Stimulated activated CD4-positive, alpha-beta T cell treated with anti-CD3 and anti-CD28 coated beads, Interleukin-2, amount 100 ng/mL, for 24 hours (primary cell): Measurements from ENCODE around the gene TRAPPC8.
A peak's percentile ranks its signal among the peaks of the same experiment; 100 is the strongest.
"Not testable (repeated sequence)": the region's sequence is repeated elsewhere in the genome, so short reads cannot be mapped to it uniquely, and the experiment has no call there.

Experiments used
- DNase-seq, 2 donors: peaks; one replicate each; pipeline ENCODE4 v3.0.0-alpha.2; 2020

The TRAPPC8 gene

DNA sequence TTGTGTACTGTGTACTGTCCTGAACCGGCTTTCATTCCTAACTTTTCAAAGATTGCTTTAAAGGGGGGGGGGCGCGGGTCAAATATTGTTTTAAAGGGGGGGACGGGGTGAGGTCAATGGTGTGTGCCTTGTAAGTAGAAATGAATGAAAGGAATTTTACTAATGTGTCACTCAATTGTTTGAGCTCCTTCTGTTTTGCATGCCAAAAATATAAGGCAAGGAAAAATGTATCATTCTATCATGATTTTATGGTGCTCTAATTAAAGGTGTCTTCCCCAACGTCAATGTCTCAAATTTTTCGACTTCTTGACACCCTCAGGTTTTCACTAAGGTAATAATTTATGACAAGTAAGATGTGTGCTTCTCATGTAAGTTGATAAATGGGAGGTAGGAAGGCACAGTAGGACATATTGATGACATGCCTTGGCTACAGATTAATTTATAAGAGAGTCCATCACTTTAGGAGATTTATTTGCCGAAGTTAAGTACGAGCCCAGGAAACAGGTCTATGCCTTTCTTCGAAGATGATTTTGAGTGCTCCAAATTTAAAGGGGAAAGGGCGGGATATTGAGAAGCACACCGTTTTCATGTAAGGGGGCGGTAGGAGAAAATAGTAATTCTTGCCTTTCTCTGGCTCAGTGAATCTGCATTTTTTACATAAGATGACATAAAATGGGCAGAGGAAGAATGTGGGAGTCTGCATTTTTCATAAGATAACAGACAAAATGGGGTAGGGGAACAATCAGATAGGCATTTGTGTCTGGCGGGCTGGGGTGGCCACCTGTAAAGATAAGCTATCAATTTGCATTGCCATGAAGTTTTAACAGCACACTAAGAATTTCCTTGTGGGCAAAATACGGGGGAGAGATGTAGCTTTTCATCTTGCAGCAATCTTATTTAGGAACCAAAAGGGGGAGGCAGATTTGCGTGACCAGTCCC, 1.2 kb upstream of the TRAPPC8 start:
- peak in 1 of 2 donors; percentile 12 for DNase-seq

DNA sequence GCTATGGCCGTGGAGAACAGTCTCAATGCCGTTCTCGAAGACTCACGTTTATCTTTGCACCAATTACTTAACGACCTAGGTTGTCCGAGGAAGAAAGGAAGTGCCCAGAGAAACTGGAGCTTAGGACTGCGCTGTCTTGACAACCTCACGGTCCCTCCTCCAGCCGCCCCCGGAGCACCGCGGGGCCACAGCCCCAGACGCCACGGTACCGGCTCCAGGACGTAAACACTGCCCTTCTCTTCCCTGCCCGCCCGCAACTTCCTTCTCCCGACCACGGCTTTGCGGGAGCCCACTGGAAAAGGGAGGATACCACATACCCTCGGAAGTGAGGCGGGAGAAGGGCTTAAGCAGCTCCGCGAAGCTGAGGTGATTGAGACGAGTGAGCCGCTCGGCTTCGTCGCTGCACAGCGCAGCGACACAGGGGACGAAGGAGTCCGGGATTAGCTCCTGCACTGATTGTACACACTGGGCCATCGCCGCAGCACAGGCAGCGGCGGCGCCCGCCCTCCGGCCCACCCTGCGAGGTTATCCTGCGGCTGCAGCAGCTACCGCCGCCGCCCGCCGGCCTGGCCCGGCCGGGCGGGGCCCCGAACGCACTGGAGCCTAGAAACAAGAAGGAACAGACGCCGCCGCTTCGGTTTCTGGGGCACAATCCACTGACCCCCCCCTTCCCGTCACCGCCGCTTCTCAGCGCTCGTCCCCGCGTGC, 483 bp downstream of the TRAPPC8 start:
- peak; percentile 43 to 51 for DNase-seq

DNA sequence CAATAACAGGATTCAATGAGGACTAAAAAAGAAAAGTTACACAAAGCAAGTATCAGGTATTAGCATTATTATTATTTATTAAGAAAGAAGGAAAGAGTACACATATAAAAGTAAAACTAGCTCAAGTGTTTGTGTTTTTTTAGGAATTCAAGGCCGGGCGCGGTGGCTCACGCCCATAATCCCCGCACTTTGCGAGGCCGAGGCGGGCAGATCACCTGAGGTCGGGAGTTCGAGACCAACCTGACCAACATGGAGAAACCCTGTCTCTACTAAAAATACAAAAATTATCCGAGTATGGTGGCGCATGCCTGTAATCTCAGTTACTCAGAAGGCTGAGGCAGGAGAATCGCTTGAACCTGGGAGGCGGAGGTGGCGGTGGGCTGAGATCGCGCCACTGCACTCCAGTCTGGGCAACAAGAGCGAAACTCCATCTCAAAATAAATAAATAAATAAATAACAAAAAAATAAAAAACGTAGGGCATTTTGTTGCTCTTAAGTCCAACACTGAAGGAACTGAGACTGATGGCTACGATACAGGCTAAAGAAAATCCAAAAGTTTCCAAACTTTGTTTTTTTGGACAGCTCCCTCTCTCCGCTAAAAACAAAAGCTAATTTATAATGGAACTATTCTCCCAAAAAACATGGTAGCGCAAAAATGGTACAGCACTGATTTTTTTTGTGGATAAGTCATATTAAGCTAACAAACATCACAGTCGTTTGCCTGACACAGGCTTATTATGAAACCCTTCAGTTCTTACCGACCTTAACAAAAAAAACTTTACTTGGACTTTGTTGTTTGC, 1.7 kb downstream of the TRAPPC8 start:
- DNase-seq: no peak

DNA sequence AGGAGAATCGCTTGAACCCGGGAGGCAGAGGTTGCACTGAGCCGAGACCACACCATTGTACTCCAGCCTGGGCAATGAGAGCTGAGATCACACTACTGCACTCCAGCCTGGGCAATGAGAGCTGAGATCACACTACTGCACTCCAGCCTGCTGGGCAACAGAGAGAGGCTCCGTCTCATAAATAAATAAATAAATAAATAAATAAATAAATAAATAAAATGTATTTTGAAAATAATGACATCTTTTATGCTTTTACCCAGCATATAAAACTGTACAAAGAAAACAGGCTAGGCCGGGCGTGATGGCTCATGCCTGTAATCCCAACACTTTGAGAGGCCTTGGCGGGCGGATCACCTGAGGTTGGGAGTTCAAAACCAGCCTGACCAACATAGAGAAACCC, 8.2 kb downstream of the TRAPPC8 start:
- not testable (repeated sequence) for DNase-seq

- DNase-seq: no peak
Observed at GRCh38 chr18:31931886-31932240, 11.1 kb downstream of the TRAPPC8 start.

DNA sequence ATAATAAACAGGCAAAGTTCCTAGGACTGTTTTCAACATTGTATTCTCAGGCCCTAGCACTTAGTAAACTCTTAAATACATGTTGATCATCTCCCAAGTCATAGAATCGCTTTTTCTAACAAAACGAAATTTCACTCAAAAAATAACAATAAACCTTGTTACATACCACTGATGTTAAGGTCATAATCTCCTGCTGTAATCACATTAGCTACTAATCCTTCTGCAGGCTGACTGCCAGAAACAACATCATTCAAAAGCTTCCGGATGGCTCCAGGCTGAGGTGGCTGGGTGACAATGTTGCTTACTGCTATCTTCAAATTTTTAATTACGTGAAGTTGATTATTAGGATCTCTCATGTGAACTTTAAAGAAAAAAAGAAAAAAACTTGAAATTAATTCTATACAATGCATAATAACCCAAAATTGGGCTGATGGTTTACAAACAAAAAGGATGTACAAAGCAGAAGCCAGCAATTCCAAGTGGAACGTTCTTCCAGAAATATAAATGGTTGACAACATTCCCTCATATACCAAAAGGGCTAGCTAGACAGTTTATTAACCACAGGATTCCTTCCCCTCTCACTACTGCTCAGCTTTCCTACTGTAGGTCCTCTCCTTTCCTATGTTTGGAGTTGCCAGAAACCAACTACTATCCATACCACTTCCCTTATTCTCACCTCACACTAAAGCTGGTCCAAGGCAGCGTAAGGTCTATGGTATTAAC, 11.6 kb downstream of the TRAPPC8 start:
- DNase-seq: no peak

- DNase-seq: no peak
Observed at GRCh38 chr18:31929273-31929672, 13.7 kb downstream of the TRAPPC8 start.

DNA sequence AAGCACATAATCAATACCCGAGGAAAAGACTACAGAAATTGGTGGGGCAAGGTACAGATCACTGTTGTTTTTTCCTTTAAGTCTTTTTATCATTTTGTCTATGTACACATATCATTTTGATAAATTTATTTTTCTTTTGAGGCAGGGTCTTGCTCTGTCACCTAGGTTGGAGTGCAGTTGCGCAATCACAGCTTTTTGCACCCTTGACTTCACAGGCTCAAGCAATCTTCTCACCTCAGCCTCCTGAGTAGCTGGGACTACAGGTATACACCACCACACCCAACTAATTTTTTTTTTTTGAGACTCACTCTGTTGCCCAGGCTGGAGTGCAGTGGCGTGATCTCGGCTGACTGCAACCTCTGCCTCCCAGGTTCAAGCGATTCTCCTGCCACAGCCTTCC, 15.9 kb downstream of the TRAPPC8 start:
- DNase-seq: not testable (repeated sequence)

DNA sequence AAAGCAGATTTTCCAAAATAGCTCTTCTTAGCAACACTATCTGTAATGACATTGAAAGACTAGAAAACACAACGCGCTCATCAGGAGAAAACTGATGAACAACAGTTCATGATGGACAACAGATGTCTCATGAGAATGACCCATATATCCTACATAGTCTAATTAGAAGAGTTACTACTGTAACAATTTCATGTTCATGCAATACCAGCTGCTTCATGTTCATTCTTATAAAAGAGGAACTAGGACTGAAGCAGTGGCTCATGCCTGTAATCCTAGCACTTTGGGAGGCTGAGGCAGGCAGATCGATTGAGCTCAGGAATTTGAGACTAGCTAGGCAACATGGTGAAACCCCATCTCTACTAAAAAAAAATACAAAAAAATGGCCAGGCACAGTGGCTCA, 22.7 kb downstream of the TRAPPC8 start:
- no peak for DNase-seq

GRCh38 chr18:31919366-31919765, 23.6 kb downstream of the TRAPPC8 start:
- DNase-seq: not testable (repeated sequence)

GRCh38 chr18:31918733-31919132, 24.2 kb downstream of the TRAPPC8 start:
- DNase-seq: no peak

- no peak for DNase-seq
Observed at GRCh38 chr18:31901063-31901462, 41.9 kb downstream of the TRAPPC8 start.

- not testable (repeated sequence) for DNase-seq
Observed at GRCh38 chr18:31899771-31900170, 43.2 kb downstream of the TRAPPC8 start.

DNA sequence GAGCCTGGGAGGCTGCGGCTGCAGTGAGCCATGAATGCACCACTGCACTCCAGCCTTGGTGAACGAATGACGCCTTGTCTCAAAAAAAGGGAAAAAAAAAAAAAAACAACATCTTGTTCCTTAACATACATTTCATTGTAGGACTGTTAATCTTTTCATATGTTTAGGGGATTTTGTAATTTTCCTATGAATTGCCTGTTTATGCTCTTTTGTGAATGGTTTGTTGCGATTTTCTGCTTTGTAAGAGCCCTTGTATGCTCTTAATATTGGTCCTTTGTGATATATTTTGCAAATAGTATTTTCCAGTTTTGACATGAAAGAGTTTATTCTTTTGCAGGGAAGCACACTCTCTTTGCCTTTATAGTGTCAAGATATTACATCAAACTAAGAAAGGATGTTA, 50.0 kb downstream of the TRAPPC8 start:
- no peak for DNase-seq

DNA sequence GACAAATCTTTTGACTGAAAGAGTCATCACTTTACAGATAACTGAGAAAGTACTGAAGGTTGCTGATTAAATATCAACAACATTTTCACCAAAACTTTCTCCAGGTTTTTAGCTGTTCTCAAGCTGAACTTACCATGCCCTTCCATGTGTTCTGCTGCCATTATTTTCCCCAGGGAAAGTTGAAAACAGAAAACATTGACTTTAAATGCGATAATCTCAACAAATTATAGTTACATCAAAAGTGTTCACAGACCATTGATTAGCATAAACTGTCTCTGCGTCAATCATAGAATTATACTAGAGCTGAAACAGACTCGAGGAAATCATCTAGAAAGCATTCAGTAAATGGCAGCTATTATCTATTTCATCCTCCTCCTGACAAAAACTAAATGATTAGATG, 51.4 kb downstream of the TRAPPC8 start:
- DNase-seq: no peak

GRCh38 chr18:31884020-31884419, 58.9 kb downstream of the TRAPPC8 start:
- DNase-seq: no peak

- no peak for DNase-seq
Observed at GRCh38 chr18:31880186-31880898, 62.6 kb downstream of the TRAPPC8 start.

DNA sequence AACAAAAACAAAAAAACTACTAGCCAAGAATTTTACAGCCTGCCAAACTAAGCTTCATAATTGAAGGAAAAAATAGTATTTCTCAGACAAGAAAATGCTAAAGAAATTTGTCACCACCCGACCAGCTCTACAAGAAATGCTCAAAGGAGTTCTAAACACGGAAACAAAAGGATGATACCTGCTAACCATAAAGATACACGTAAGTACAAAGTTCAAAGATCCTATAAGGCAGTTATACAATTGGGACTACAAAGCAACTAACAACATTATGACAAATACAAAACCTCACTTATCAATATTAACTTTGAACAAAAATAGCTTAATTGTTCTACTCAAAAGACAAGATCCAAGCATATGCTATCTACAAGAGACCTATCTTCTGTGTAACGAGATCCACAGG, 64.6 kb downstream of the TRAPPC8 start:
- no peak for DNase-seq

- DNase-seq: no peak
Observed at GRCh38 chr18:31877900-31878299, 65.0 kb downstream of the TRAPPC8 start.

DNA sequence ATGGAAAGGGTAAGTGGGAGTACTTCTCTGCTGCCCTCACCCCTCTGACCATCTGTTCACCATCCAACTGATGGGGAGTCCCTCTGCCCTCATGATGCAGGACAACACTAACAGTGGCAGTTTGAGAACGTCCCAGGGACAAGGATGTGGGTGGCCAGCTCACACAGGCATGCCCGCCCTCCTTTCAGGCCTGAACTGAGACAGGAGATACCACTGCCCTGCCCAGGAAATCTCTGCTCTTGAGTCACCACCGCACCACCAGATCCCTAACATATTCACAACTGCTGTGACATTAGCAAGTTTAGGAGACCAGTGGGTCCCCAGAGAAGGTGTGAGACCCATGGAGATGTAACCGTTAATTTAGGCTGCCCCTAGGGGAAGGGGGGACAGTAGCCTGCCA, 66.2 kb downstream of the TRAPPC8 start:
- DNase-seq: no peak

GRCh38 chr18:31875301-31875700, 67.6 kb downstream of the TRAPPC8 start:
- no peak for DNase-seq

- no peak for DNase-seq
Observed at GRCh38 chr18:31863103-31863502, 79.8 kb downstream of the TRAPPC8 start.
